Measurements from ENCODE around the gene SH2D3C.
A peak's percentile ranks its signal among the peaks of the same experiment; 100 is the strongest.
"Not testable (repeated sequence)": the region's sequence is repeated elsewhere in the genome, so short reads cannot be mapped to it uniquely, and the experiment has no call there.

SH2D3C gene

GRCh38 chr9:127767410-127767809 is 11.1 kb downstream of the SH2D3C start:
- DNase-seq = no peak

GRCh38 chr9:127765418-127765817 is 13.0 kb downstream of the SH2D3C start:
- DNase-seq = no peak

- peak; percentile 72 to 82 for DNase-seq
Observed at GRCh38 chr9:127763918-127764384, 14.5 kb downstream of the SH2D3C start.

- DNase-seq = peak; percentile 65 to 70
Observed at GRCh38 chr9:127762111-127762676, 16.3 kb downstream of the SH2D3C start.

GRCh38 chr9:127761491-127761956 is 16.9 kb downstream of the SH2D3C start:
- no peak for DNase-seq

GRCh38 chr9:127761061-127761460 is 17.4 kb downstream of the SH2D3C start:
- DNase-seq = no peak

- peak in 1 of 2 donors; percentile 55 for DNase-seq
Observed at GRCh38 chr9:127758843-127759242, 19.6 kb downstream of the SH2D3C start.

GRCh38 chr9:127756776-127757175 is 21.7 kb downstream of the SH2D3C start:
- not testable (repeated sequence) for DNase-seq

- DNase-seq = no peak
Observed at GRCh38 chr9:127756233-127756632, 22.2 kb downstream of the SH2D3C start.

GRCh38 chr9:127755061-127756060 is 23.1 kb downstream of the SH2D3C start:
- DNase-seq = no peak

- DNase-seq = no peak
Observed at GRCh38 chr9:127754099-127755060, 24.1 kb downstream of the SH2D3C start.

GRCh38 chr9:127753622-127754021 is 24.8 kb downstream of the SH2D3C start:
- DNase-seq = peak; percentile 64 to 76

- DNase-seq = no peak
Observed at GRCh38 chr9:127753148-127753547, 25.3 kb downstream of the SH2D3C start.

- no peak for DNase-seq
Observed at GRCh38 chr9:127751269-127752054, 27.0 kb downstream of the SH2D3C start.

GRCh38 chr9:127749090-127749787 is 29.2 kb downstream of the SH2D3C start:
- DNase-seq = no peak

GRCh38 chr9:127746959-127747569 is 31.4 kb downstream of the SH2D3C start:
- DNase-seq = no peak

GRCh38 chr9:127744398-127745110 is 33.9 kb downstream of the SH2D3C start:
- DNase-seq = no peak

- DNase-seq = no peak
Observed at GRCh38 chr9:127742435-127743088, 35.9 kb downstream of the SH2D3C start.

GRCh38 chr9:127741831-127742434 is 36.5 kb downstream of the SH2D3C start:
- DNase-seq = no peak

Data from inflammatory macrophage (primary cell).